HAP-1 (cell line): ENCODE measurements around the gene RTL9.

Experiments used
- DNase-seq, 2 experiments: peaks; one replicate each; pipeline ENCODE4 v3.0.0-alpha.2; 2016 to 2020; ENCODE audit warnings: low spot score in 2 of 2
- H3K27me3 ChIP-seq: fragments of 250-450 bp; sonication (Bioruptor Pico); 2 replicates; pipeline ENCODE4 v1.5.1; 2020; ENCODE audit warnings: low read depth, mild to moderate bottlenecking, moderate library complexity
- H3K36me3 ChIP-seq: fragments of 250-450 bp; sonication (Bioruptor Pico); replicated peaks from 2 replicates; pipeline ENCODE4 v1.5.1; 2020; ENCODE audit warnings: mild to moderate bottlenecking
- H3K4me1 ChIP-seq: fragments of 250-450 bp; sonication (Bioruptor Pico); 2 replicates; pipeline ENCODE4 v1.5.1; 2020; ENCODE audit warnings: mild to moderate bottlenecking
- H3K4me3 ChIP-seq: fragments of 250-450 bp; sonication (Bioruptor Pico); 2 replicates; pipeline ENCODE4 v1.5.1; 2020; ENCODE audit warnings: mild to moderate bottlenecking, moderate library complexity
- H3K9me3 ChIP-seq: fragments of 250-450 bp; sonication (Bioruptor Pico); 2 replicates; pipeline ENCODE4 v1.5.1; 2020; ENCODE audit warnings: mild to moderate bottlenecking, moderate library complexity
- in situ Hi-C: fragments of 300-500 bp; cut with MboI; formaldehyde crosslinking; loops from 3 replicates; pipeline ENCODE4 v1.14.3; 2020; ENCODE audit warnings: low sequenced_read_pairs, inconsistent platforms, mixed read lengths

The RTL9 gene

GRCh38 chrX:110383414-110383813 lies 24.8 kb downstream of the RTL9 start:
- Histone ChIP-seq H3K4me1 (peaks cover 4% of the 10 kb centered on the region; the same call in 1 of the 2 replicates), H3K27me3 (no peaks in the 10 kb centered on the region), H3K9me3 (no peaks in the 10 kb centered on the region), H3K4me3 (no peak overlapping the region), H3K36me3 (no peaks in the 10 kb centered on the region)
- in situ Hi-C loops = no loop called here
- no peak for DNase-seq

- Histone ChIP-seq H3K9me3 (no peaks in the 10 kb centered on the region), H3K4me3 (no peak overlapping the region), H3K27me3 (peaks cover 4% of the 10 kb centered on the region; the same call in 1 of the 2 replicates), H3K4me1 (peaks cover 4% of the 10 kb centered on the region; the same call in 1 of the 2 replicates), H3K36me3 (no peaks in the 10 kb centered on the region)
- no peak for DNase-seq
- in situ Hi-C loops = no loop called here
Observed at GRCh38 chrX:110384490-110384889, 25.8 kb downstream of the RTL9 start.

- Histone ChIP-seq H3K4me3 (no peak overlapping the region), H3K4me1 (no peaks in the 10 kb centered on the region), H3K27me3 (peaks cover 8% of the 10 kb centered on the region; the same call in 1 of the 2 replicates), H3K36me3 (no peaks in the 10 kb centered on the region), H3K9me3 (no peaks in the 10 kb centered on the region)
- in situ Hi-C loops = no loop called here
- no peak for DNase-seq
Observed at GRCh38 chrX:110389570-110389969, 30.9 kb downstream of the RTL9 start.

DNA sequence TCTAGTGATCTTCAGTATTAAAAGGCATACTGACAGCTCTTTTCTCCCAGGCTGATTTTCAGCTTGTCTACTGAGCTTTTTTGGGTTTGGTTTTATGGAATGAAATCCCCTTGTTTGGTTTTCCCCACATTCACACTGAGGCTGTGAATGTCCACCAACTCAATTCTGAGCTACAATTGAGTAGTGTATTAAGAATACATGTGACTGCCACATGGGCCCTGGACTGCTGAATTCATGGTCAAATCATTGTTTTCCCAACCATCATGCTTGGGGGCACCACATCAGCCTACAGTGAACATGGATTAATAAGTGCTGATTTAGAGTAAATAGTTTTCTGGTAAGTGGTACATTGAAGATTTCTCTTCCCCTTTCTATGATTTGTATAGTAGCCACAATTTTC lies 32.4 kb downstream of the RTL9 start:
- Histone ChIP-seq H3K4me1 (no peaks in the 10 kb centered on the region), H3K9me3 (no peaks in the 10 kb centered on the region), H3K36me3 (no peaks in the 10 kb centered on the region), H3K4me3 (no peak overlapping the region), H3K27me3 (peaks cover 8% of the 10 kb centered on the region; the same call in 1 of the 2 replicates)
- in situ Hi-C loops = no loop called here
- no peak for DNase-seq

- Histone ChIP-seq H3K36me3 (no peaks in the 10 kb centered on the region), H3K4me3 (no peak overlapping the region), H3K9me3 (no peaks in the 10 kb centered on the region), H3K4me1 (no peaks in the 10 kb centered on the region), H3K27me3 (peaks cover 3% of the 10 kb centered on the region; the same call in 1 of the 2 replicates)
- DNase-seq = no peak
- in situ Hi-C loops = no loop called here
Observed at GRCh38 chrX:110394651-110395050, 36.0 kb downstream of the RTL9 start.

DNA sequence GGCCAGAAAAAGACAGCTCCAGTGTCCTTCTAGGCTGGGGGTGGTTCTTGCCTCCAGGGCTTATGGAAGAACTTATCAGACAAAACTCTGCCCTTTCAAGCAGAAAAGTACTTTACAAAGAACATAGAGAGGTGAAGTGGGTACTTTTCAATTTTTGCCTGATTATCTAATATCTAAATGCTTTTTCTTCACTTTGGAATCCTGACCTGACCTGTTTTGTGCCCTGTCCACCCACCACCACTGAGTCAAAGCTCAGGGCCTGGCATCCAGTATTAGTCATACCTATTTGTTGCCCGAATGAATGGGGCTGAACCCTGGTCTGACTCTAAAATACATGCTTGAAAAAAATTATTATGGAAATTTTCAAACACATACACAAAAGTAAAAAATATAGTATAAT lies 37.2 kb downstream of the RTL9 start:
- Histone ChIP-seq H3K4me1 (no peaks in the 10 kb centered on the region), H3K27me3 (no peaks in the 10 kb centered on the region), H3K4me3 (no peak overlapping the region), H3K36me3 (no peaks in the 10 kb centered on the region), H3K9me3 (no peaks in the 10 kb centered on the region)
- DNase-seq = no peak
- in situ Hi-C loops = no loop called here

- H3K27me3 ChIP-seq = no peaks in the 10 kb centered on the region
- in situ Hi-C loops = no loop called here
- no peak for DNase-seq
- no peaks in the 10 kb centered on the region for H3K36me3 ChIP-seq
- H3K4me1 ChIP-seq = no peaks in the 10 kb centered on the region
- H3K4me3 ChIP-seq = no peak overlapping the region
- H3K9me3 ChIP-seq = no peaks in the 10 kb centered on the region
Observed at GRCh38 chrX:110396735-110397134, 38.1 kb downstream of the RTL9 start.

- in situ Hi-C loops = no loop called here
- H3K4me1 ChIP-seq = no peaks in the 10 kb centered on the region
Observed at GRCh38 chrX:110397339-110397738, 38.7 kb downstream of the RTL9 start.

GRCh38 chrX:110397904-110398303 lies 39.3 kb downstream of the RTL9 start:
- no peak overlapping the region for H3K4me3 ChIP-seq
- H3K36me3 ChIP-seq = no peaks in the 10 kb centered on the region
- H3K9me3 ChIP-seq = no peaks in the 10 kb centered on the region
- in situ Hi-C loops = no loop called here
- no peaks in the 10 kb centered on the region for H3K4me1 ChIP-seq
- no peaks in the 10 kb centered on the region for H3K27me3 ChIP-seq
- no peak for DNase-seq

More at GRCh38 chrX:110397339-110397738, 38.7 kb downstream of the RTL9 start:
- H3K4me3 ChIP-seq = no peak overlapping the region
- no peaks in the 10 kb centered on the region for H3K36me3 ChIP-seq
- DNase-seq = no peak
- H3K27me3 ChIP-seq = no peaks in the 10 kb centered on the region
- H3K9me3 ChIP-seq = no peaks in the 10 kb centered on the region

GRCh38 chrX:110399497-110399896 lies 40.8 kb downstream of the RTL9 start:
- H3K4me1 ChIP-seq = no peaks in the 10 kb centered on the region
- in situ Hi-C loops = no loop called here
- no peaks in the 10 kb centered on the region for H3K36me3 ChIP-seq
- no peak for DNase-seq
- no peak overlapping the region for H3K4me3 ChIP-seq
- H3K9me3 ChIP-seq = no peaks in the 10 kb centered on the region
- no peaks in the 10 kb centered on the region for H3K27me3 ChIP-seq

DNA sequence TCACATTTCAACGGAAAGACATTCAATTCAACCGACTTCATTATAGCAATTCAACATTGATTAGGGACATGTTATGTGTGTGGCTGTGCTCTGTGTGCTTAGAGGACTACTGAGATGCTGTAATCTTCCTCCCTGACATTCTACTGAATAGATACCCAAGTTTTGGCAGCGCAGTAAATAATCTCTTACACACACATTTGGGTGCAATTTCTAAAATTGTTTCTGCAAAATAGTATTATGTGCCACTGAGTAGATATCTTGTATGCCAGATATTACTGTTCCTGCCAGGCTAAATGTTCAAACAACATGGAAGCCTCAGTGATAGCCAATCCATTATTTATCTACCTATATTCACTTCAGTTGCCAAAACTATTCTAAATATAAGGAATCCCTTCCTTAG lies 41.3 kb downstream of the RTL9 start:
- Histone ChIP-seq H3K36me3 (no peaks in the 10 kb centered on the region), H3K4me3 (no peak overlapping the region), H3K27me3 (no peaks in the 10 kb centered on the region), H3K9me3 (no peaks in the 10 kb centered on the region), H3K4me1 (no peaks in the 10 kb centered on the region; the same call in 1 of the 2 replicates)
- DNase-seq = no peak
- in situ Hi-C loops = loop anchor here (25.0 kb wide), 2 partner anchors 488 to 688 kb away; no protein-coding TSS in a partner anchor

DNA sequence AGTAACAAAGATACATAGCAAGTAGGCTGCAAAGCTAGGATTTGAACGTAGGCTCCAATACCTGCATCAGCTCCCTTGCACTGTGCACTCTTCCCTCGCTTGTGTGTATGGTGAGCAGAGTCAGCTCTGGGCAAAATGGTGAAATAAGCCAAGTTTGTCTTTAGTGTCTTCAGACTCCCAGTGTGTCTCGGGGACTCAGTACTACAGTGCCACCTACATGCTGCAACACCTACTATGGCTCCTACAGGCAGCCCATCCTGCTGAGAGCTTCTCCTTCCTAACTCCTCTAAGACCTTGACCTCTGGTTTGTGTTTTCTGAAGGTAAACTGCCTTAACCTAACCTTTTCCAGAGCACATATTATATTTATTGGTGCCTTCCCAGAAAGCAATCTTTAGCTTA lies 42.5 kb downstream of the RTL9 start:
- in situ Hi-C loops = loop anchor here (25.0 kb wide), 2 partner anchors 489 to 689 kb away; no protein-coding TSS in a partner anchor
- no peak for DNase-seq
- no peaks in the 10 kb centered on the region for H3K27me3 ChIP-seq
- no peaks in the 10 kb centered on the region for H3K9me3 ChIP-seq
- H3K4me3 ChIP-seq = no peak overlapping the region
- H3K36me3 ChIP-seq = no peaks in the 10 kb centered on the region
- H3K4me1 ChIP-seq = peaks cover 3% of the 10 kb centered on the region; the same call in 1 of the 2 replicates

- in situ Hi-C loops = loop anchor here (25.0 kb wide), 2 partner anchors 490 to 690 kb away; no protein-coding TSS in a partner anchor
- H3K27me3 ChIP-seq = no peaks in the 10 kb centered on the region
Observed at GRCh38 chrX:110402091-110402849, 43.6 kb downstream of the RTL9 start.

DNA sequence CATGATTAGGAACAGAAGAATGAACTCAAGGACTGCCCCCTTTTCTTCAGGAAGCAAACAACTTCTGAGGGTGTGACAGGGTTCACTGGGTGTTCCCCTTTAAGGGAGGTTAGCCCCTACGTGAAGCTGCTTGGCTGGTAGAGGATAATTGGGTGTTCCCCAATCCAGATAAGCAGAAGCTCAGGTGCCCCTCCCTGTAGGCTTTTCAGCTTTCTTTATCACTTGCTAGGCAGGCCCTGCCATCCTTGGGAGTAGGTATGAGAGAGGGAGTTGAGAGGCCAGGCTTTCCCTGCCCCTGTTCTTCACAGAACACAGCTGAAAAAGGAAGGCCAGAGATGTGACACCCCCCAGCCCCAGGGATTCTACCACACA lies 44.2 kb downstream of the RTL9 start:
- in situ Hi-C loops = loop anchor here (25.0 kb wide), 2 partner anchors 491 to 691 kb away; no protein-coding TSS in a partner anchor

More at GRCh38 chrX:110402091-110402849, 43.6 kb downstream of the RTL9 start:
- H3K4me1 ChIP-seq = peaks cover 3% of the 10 kb centered on the region; the same call in 1 of the 2 replicates
- H3K4me3 ChIP-seq = no peak overlapping the region
- H3K9me3 ChIP-seq = no peaks in the 10 kb centered on the region
- no peak for DNase-seq
- H3K36me3 ChIP-seq = no peaks in the 10 kb centered on the region

More for the DNA sequence above, 44.2 kb downstream of the RTL9 start:
- Histone ChIP-seq H3K4me3 (no peak overlapping the region), H3K27me3 (no peaks in the 10 kb centered on the region), H3K9me3 (no peaks in the 10 kb centered on the region), H3K36me3 (no peaks in the 10 kb centered on the region), H3K4me1 (peaks cover 3% of the 10 kb centered on the region; the same call in 1 of the 2 replicates)
- no peak for DNase-seq
